Lower leg skin (tissue), 3 donors: ENCODE results near the gene CHM.

Source experiments
- POLR2A ChIP-seq, 2 donors: fragments of 450-650 bp; IDR thresholded peaks; one replicate each; pipeline ENCODE4 v1.6.1; 2016 to 2017; ENCODE audit warnings: antibody characterized with exemption in 2 of 2, mild to moderate bottlenecking in 1 of 2, moderate library complexity in 1 of 2
- TF ChIP-seq, protein P1 (sequence below), 3 donors: fragments of 450-650 bp; IDR thresholded peaks; one replicate each; pipeline ENCODE4 v1.5.1; 2016; ENCODE audit warnings: antibody characterized with exemption in 3 of 3, mild to moderate bottlenecking in 3 of 3, moderate library complexity in 2 of 3

DNA sequence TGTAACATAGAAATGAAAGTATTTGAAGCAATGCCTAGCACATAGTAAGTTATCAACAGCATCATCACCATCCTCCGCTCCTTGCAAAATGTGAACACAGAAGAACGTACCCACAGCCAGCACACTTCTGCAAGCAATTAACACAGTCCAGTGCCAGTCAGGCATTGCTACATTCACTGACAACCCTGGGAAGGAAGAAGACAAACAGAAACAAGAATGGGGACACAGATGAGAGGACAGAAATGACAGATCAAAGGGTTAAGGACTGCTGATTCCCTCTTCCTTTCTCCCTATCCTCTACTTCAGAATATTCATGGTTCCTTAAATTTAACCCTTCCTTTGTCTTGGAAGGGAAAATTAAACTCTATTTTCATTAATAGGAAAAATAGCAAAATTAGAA, 53.1 kb downstream of the CHM start:
- TF ChIP-seq, protein P1, sequence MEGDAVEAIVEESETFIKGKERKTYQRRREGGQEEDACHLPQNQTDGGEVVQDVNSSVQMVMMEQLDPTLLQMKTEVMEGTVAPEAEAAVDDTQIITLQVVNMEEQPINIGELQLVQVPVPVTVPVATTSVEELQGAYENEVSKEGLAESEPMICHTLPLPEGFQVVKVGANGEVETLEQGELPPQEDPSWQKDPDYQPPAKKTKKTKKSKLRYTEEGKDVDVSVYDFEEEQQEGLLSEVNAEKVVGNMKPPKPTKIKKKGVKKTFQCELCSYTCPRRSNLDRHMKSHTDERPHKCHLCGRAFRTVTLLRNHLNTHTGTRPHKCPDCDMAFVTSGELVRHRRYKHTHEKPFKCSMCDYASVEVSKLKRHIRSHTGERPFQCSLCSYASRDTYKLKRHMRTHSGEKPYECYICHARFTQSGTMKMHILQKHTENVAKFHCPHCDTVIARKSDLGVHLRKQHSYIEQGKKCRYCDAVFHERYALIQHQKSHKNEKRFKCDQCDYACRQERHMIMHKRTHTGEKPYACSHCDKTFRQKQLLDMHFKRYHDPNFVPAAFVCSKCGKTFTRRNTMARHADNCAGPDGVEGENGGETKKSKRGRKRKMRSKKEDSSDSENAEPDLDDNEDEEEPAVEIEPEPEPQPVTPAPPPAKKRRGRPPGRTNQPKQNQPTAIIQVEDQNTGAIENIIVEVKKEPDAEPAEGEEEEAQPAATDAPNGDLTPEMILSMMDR (IDR thresholded peaks at IDR 0.05) = no peak
- no peak for TF ChIP-seq POLR2A (IDR thresholded peaks at IDR 0.05)
